ENCODE measurements around the gene ABHD12B.
"Not testable (repeated sequence)": the region's sequence is repeated elsewhere in the genome, so short reads cannot be mapped to it uniquely, and the experiment has no call there.

Gene ABHD12B

GRCh38 chr14:50906326-50907065 is 34.6 kb downstream of the ABHD12B start:
- TF ChIP-seq CTCF (IDR thresholded peaks at IDR 0.05; ENCODE audit: low read depth, low read length, missing control alignments) = no peak
- H3K36me3 ChIP-seq (replicated peaks) = peaks cover 11% of the 10 kb centered on the region
- in situ Hi-C loops (cut with HindIII; ENCODE audit: low pct_ligation_motif_present, low sequenced_read_pairs) = no loop called here

GRCh38 chr14:50910495-50911420 is 38.9 kb downstream of the ABHD12B start:
- no peak overlapping the region for H3K4me3 ChIP-seq (ENCODE audit: low read depth, low read length)
- no peak for TF ChIP-seq CTCF (IDR thresholded peaks at IDR 0.05; ENCODE audit: low read depth, low read length, missing control alignments)
- H3K27ac ChIP-seq = no peak overlapping the region
- in situ Hi-C loops (cut with HindIII; ENCODE audit: low pct_ligation_motif_present, low sequenced_read_pairs) = no loop called here
- peaks cover 31% of the 10 kb centered on the region for H3K36me3 ChIP-seq (replicated peaks)
- no peak for DNase-seq
- H3K27me3 ChIP-seq (replicated peaks) = no peaks in the 10 kb centered on the region

More at GRCh38 chr14:50906326-50907065, 34.6 kb downstream of the ABHD12B start:
- Histone ChIP-seq H3K4me3 (ENCODE audit: low read depth, low read length) (no peak overlapping the region), H3K27ac (no peak overlapping the region), H3K27me3 (replicated peaks) (no peaks in the 10 kb centered on the region)
- DNase-seq = no peak

GRCh38 chr14:50917449-50917848 is 45.6 kb downstream of the ABHD12B start:
- H3K36me3 ChIP-seq (replicated peaks) = peaks cover 19% of the 10 kb centered on the region
- no peak for TF ChIP-seq CTCF (IDR thresholded peaks at IDR 0.05; ENCODE audit: low read depth, low read length, missing control alignments)

GRCh38 chr14:50919524-50919923 is 47.7 kb downstream of the ABHD12B start:
- DNase-seq; in situ Hi-C loops (cut with HindIII; ENCODE audit: low pct_ligation_motif_present, low sequenced_read_pairs); H3K27me3 ChIP-seq (replicated peaks); H3K4me3 ChIP-seq (ENCODE audit: low read depth, low read length); H3K27ac ChIP-seq: not testable (repeated sequence)
- peaks cover 19% of the 10 kb centered on the region for H3K36me3 ChIP-seq (replicated peaks)

More at GRCh38 chr14:50917449-50917848, 45.6 kb downstream of the ABHD12B start:
- DNase-seq = no peak
- Histone ChIP-seq H3K27me3 (replicated peaks) (no peaks in the 10 kb centered on the region), H3K27ac (no peak overlapping the region), H3K4me3 (ENCODE audit: low read depth, low read length) (no peak overlapping the region)
- in situ Hi-C loops (cut with HindIII; ENCODE audit: low pct_ligation_motif_present, low sequenced_read_pairs) = no loop called here

- peak; percentile 51 for DNase-seq
These were observed 48.8 kb downstream of the ABHD12B start for GRCh38 chr14:50920482-50921230.

More at GRCh38 chr14:50920482-50921230, 48.8 kb downstream of the ABHD12B start:
- H3K27me3 ChIP-seq (replicated peaks) = no peaks in the 10 kb centered on the region
- H3K36me3 ChIP-seq (replicated peaks) = peaks cover 12% of the 10 kb centered on the region
- in situ Hi-C loops (cut with HindIII; ENCODE audit: low pct_ligation_motif_present, low sequenced_read_pairs) = no loop called here
- no peak overlapping the region for H3K27ac ChIP-seq
- H3K4me3 ChIP-seq (ENCODE audit: low read depth, low read length) = no peak overlapping the region
- TF ChIP-seq CTCF (IDR thresholded peaks at IDR 0.05; ENCODE audit: low read depth, low read length, missing control alignments) = no peak

All from brain microvascular endothelial cell (primary cell).